ENCODE data around the gene SLC66A2.

DNA sequence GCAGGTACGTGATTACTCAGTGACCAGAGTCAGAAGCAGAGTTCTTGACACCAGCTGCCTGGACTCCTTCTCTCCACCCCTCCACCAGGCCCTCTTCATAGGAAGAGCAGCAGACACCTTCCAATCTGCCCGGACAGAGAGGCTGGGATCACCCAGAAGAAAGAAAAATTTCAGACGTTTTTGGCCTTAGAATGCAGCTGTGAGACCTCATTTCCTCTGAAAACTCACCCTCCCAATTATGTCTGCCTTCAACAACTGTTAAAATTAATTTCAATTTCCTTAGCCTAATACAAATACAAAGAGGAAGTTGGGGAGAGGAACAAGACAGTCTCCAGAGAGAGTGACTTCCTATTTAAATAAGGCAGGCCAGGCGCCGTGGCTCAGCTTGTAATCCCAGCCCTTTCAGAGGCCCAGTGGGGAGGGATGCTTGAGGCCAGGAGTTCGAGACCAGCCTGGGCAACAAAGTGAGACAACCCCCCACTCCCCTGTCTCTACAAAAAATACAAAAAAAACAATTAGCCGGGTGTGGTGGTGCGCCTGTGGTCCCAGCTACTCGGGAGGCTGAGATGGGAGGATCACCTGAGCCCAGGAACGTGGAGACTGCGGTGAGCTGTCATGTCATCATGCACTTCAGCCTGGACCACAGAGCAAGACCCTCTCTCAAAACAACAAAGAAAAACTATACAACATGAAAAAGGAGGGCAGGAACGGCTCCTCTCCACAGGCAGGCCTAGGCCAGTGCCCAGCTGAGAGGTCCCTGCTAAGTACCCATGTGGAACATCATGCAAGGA, 1.6 kb downstream of the SLC66A2 start:
- no peak for TF ChIP-seq POLR2A (IDR thresholded peaks at IDR 0.05)
- TF ChIP-seq, protein P1, sequence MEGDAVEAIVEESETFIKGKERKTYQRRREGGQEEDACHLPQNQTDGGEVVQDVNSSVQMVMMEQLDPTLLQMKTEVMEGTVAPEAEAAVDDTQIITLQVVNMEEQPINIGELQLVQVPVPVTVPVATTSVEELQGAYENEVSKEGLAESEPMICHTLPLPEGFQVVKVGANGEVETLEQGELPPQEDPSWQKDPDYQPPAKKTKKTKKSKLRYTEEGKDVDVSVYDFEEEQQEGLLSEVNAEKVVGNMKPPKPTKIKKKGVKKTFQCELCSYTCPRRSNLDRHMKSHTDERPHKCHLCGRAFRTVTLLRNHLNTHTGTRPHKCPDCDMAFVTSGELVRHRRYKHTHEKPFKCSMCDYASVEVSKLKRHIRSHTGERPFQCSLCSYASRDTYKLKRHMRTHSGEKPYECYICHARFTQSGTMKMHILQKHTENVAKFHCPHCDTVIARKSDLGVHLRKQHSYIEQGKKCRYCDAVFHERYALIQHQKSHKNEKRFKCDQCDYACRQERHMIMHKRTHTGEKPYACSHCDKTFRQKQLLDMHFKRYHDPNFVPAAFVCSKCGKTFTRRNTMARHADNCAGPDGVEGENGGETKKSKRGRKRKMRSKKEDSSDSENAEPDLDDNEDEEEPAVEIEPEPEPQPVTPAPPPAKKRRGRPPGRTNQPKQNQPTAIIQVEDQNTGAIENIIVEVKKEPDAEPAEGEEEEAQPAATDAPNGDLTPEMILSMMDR (IDR thresholded peaks at IDR 0.05) = no peak

Measured in testis (tissue), 2 donors.